Panc1 (cell line): ENCODE data around the gene PTPRK.

ENCODE experiments used
- POLR2AphosphoS5 ChIP-seq: IDR thresholded peaks from 2 replicates; pipeline ENCODE4 v1.6.1; 2012; ENCODE audit warnings: mild to moderate bottlenecking, low read depth, low read length, moderate library complexity
- REST ChIP-seq, 2 experiments: IDR thresholded peaks; 2 replicates each; pipeline ENCODE4 v1.6.1; 2011 to 2012; ENCODE audit warnings: low read depth in 2 of 2, control low read depth in 1 of 2, low read length in 1 of 2, mild to moderate bottlenecking in 1 of 2, moderate library complexity in 1 of 2; ENCODE audit not compliant: insufficient read depth in 1 of 2
- SIN3A ChIP-seq: IDR thresholded peaks from 2 replicates; pipeline ENCODE4 v1.6.1; 2012; ENCODE audit warnings: low read depth, mild to moderate bottlenecking, low read length, moderate library complexity, borderline replicate concordance; ENCODE audit not compliant: insufficient read depth
- TF ChIP-seq, protein P1 (sequence below): fragments of 450-650 bp; IDR thresholded peaks from 2 replicates; pipeline ENCODE4 v1.5.1; 2017; ENCODE audit warnings: mild to moderate bottlenecking

- TF ChIP-seq POLR2AphosphoS5 = no peak
- TF ChIP-seq, protein P1, sequence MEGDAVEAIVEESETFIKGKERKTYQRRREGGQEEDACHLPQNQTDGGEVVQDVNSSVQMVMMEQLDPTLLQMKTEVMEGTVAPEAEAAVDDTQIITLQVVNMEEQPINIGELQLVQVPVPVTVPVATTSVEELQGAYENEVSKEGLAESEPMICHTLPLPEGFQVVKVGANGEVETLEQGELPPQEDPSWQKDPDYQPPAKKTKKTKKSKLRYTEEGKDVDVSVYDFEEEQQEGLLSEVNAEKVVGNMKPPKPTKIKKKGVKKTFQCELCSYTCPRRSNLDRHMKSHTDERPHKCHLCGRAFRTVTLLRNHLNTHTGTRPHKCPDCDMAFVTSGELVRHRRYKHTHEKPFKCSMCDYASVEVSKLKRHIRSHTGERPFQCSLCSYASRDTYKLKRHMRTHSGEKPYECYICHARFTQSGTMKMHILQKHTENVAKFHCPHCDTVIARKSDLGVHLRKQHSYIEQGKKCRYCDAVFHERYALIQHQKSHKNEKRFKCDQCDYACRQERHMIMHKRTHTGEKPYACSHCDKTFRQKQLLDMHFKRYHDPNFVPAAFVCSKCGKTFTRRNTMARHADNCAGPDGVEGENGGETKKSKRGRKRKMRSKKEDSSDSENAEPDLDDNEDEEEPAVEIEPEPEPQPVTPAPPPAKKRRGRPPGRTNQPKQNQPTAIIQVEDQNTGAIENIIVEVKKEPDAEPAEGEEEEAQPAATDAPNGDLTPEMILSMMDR = no peak
- TF ChIP-seq SIN3A = no peak
- no peak for TF ChIP-seq REST (IDR thresholded peaks at IDR 0.05; ENCODE audit: insufficient read depth in 1 of 2, low read depth in 2 of 2, low read length in 1 of 2)
Observed at GRCh38 chr6:127956956-127957355, 563.4 kb downstream of the PTPRK start.
